ENCODE measurements around the gene JCAD. TPM values are rescaled to one million over a fixed set of nuclear protein-coding genes. Genes with fewer than 3 reads are reported as not detected.

JCAD gene
- total RNA-seq, 1 donor from 2014 or later = 19.4 TPM

DNA sequence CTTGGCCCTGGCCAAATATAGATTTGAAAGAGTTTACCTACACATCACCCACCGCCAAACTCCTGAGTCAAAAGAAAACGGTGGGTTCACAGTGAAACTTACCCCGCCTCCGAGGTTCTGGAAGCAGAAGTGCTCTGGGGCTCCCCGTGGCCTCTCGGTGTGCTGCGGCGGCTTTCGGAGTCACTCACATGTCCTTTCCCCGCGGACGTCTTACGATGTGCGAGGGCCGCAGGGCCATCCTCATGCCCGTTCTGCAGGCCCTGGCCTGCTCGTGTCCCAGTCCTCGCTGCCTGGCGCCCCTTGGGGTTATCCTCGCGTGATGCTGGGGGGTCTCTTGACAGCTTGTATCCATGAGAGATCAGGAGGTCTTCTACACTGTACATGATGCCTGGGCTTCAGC lies 12.0 kb downstream of the JCAD start:
- no peak overlapping the region for H3K27ac Mint-ChIP-seq (ENCODE audit: unreplicated experiment)
- TF ChIP-seq, protein P1, sequence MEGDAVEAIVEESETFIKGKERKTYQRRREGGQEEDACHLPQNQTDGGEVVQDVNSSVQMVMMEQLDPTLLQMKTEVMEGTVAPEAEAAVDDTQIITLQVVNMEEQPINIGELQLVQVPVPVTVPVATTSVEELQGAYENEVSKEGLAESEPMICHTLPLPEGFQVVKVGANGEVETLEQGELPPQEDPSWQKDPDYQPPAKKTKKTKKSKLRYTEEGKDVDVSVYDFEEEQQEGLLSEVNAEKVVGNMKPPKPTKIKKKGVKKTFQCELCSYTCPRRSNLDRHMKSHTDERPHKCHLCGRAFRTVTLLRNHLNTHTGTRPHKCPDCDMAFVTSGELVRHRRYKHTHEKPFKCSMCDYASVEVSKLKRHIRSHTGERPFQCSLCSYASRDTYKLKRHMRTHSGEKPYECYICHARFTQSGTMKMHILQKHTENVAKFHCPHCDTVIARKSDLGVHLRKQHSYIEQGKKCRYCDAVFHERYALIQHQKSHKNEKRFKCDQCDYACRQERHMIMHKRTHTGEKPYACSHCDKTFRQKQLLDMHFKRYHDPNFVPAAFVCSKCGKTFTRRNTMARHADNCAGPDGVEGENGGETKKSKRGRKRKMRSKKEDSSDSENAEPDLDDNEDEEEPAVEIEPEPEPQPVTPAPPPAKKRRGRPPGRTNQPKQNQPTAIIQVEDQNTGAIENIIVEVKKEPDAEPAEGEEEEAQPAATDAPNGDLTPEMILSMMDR (IDR thresholded peaks at IDR 0.05) = no peak
- no peaks in the 10 kb centered on the region for H3K9me3 Mint-ChIP-seq (ENCODE audit: low read depth)
- H3K4me1 Mint-ChIP-seq (ENCODE audit: low read depth) = no peaks in the 10 kb centered on the region
- H3K36me3 Mint-ChIP-seq (ENCODE audit: low read depth) = peaks cover 25% of the 10 kb centered on the region
- DNase-seq (ENCODE audit: low spot score) = no peak
- no peaks in the 10 kb centered on the region for H3K27me3 Mint-ChIP-seq (ENCODE audit: low read depth)
- H3K4me3 Mint-ChIP-seq (ENCODE audit: unreplicated experiment) = no peak overlapping the region

DNA sequence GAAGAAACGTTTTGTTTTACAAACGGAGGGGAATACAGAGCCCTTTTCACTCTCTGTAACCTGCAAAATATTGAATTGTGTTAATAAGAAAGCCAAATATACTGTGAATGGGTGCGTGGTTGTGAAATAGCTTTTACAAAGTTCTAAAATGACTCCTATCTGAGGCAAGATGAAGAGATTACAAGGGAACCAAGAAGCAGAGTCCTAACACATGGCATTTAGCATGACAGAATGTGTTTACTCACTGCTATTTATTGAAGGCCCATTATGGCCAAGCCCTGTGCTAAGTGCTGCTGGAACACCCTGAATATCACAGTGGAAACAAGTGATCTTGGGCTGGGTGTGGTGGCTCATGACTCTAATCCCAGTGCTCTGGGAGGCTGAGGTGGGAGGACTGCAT lies 12.9 kb downstream of the JCAD start:
- Mint-ChIP-seq H3K4me1 (ENCODE audit: low read depth) (no peaks in the 10 kb centered on the region), H3K36me3 (ENCODE audit: low read depth) (peaks cover 27% of the 10 kb centered on the region), H3K9me3 (ENCODE audit: low read depth) (no peaks in the 10 kb centered on the region), H3K4me3 (ENCODE audit: unreplicated experiment) (no peak overlapping the region), H3K27me3 (ENCODE audit: low read depth) (no peaks in the 10 kb centered on the region), H3K27ac (ENCODE audit: unreplicated experiment) (no peak overlapping the region)
- TF ChIP-seq, protein P1 (IDR thresholded peaks at IDR 0.05) = no peak
- no peak for DNase-seq (ENCODE audit: low spot score)

DNA sequence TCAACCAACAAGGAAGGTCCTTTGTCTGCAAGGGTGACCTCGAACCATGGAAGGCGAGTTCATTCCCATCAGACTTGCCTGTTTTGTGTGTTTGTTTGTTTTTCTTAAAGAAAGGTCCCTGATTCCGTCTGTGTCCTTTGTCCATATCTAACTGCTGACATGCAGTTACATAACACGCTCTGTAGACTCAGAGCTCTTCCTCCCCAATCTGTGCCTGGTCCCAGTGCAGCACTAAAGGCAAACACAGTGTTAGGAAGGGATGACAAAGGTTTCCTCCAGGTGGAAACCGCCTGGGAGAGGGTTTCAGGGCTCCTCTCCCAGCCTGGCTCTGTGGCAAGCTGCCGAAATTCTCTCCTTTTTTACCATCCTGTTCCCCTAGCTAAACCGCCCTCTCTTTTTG lies 13.4 kb downstream of the JCAD start:
- DNase-seq (ENCODE audit: low spot score) = no peak
- H3K36me3 Mint-ChIP-seq (ENCODE audit: low read depth) = peaks cover 27% of the 10 kb centered on the region
- no peak overlapping the region for H3K4me3 Mint-ChIP-seq (ENCODE audit: unreplicated experiment)
- H3K4me1 Mint-ChIP-seq (ENCODE audit: low read depth) = no peaks in the 10 kb centered on the region
- no peaks in the 10 kb centered on the region for H3K27me3 Mint-ChIP-seq (ENCODE audit: low read depth)
- H3K9me3 Mint-ChIP-seq (ENCODE audit: low read depth) = no peaks in the 10 kb centered on the region
- no peak overlapping the region for H3K27ac Mint-ChIP-seq (ENCODE audit: unreplicated experiment)
- TF ChIP-seq, protein P1 (IDR thresholded peaks at IDR 0.05) = no peak

DNA sequence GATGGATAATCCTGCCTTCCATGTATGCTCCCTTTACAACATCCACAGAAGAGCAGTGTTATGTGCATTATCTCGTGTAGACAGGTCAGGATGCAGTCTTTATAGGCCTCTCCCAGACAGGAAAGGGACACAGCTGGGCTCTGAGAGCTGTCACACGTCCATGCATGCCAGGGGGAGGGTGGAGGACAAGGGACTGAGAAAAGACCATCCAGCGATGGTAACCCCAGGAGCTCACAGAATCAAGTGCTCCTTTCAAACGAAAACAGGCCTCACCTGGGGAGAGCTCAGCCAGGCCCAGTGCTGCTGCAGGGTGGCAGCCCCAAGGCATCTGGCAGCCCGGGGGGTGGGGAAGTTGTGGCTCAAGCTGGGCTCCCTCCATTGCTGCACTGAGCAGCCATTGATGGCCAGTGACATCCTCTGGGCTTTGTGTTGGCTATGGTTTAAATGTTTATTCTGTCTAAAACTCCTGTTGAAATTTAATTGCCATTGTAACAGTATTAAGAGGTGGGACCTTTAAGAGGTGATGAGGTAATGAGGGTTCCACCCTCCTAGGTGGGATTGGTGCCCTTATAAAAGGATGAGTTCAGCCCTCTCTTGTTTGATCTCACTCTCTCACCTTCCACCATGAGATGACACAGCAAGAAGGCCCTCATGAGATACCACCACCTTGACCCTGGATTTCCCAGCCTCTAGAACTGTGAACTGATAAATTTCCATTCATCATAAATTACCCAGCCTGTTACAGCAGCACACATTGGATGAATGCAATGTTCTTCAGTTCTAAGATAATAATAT lies 15.7 kb downstream of the JCAD start:
- no peak overlapping the region for H3K27ac Mint-ChIP-seq (ENCODE audit: unreplicated experiment)
- H3K4me3 Mint-ChIP-seq (ENCODE audit: unreplicated experiment) = no peak overlapping the region
- peaks cover 35% of the 10 kb centered on the region for H3K36me3 Mint-ChIP-seq (ENCODE audit: low read depth)
- H3K4me1 Mint-ChIP-seq (ENCODE audit: low read depth) = no peaks in the 10 kb centered on the region
- no peaks in the 10 kb centered on the region for H3K9me3 Mint-ChIP-seq (ENCODE audit: low read depth)
- TF ChIP-seq, protein P1 (IDR thresholded peaks at IDR 0.05) = no peak
- DNase-seq (ENCODE audit: low spot score) = no peak
- no peaks in the 10 kb centered on the region for H3K27me3 Mint-ChIP-seq (ENCODE audit: low read depth)

DNA sequence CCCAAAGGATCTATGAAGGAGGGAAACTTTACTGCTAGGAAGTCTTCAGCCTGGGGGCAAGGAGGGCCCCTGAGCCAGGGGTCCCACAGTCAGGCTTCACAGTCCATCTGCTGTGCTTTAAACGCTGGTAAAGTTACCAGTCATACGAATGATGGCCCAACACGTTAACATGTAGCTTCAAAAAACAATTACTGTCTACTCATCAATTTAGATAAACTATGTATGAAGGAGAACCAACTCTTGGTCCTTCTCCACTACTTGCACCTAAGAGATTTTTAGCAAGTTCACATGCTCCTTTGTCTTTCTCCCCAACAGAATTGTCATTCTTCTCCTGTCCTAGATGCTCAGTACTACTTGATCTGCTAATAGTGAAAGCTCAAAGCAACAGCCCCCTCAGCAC lies 16.6 kb downstream of the JCAD start:
- H3K27me3 Mint-ChIP-seq (ENCODE audit: low read depth) = no peaks in the 10 kb centered on the region
- H3K36me3 Mint-ChIP-seq (ENCODE audit: low read depth) = peaks cover 39% of the 10 kb centered on the region

More for the DNA sequence above, 16.6 kb downstream of the JCAD start:
- Mint-ChIP-seq H3K9me3 (ENCODE audit: low read depth) (no peaks in the 10 kb centered on the region), H3K27ac (ENCODE audit: unreplicated experiment) (no peak overlapping the region), H3K4me3 (ENCODE audit: unreplicated experiment) (no peak overlapping the region), H3K4me1 (ENCODE audit: low read depth) (no peaks in the 10 kb centered on the region)
- TF ChIP-seq, protein P1 (IDR thresholded peaks at IDR 0.05) = no peak
- no peak for DNase-seq (ENCODE audit: low spot score)

All from chondrocyte (in vitro differentiated cells).